GM18907 (cell line): ENCODE results near the gene EVA1B.
A peak's percentile ranks its signal among the peaks of the same experiment; 100 is the strongest.

Experiments
- ATAC-seq: cut with Tn5 transposase; IDR thresholded peaks from one replicate; pipeline ENCODE4 v1.9.1; 2021; ENCODE audit warnings: mild to moderate bottlenecking, moderate library complexity; ENCODE audit not compliant: unreplicated experiment

EVA1B gene

DNA sequence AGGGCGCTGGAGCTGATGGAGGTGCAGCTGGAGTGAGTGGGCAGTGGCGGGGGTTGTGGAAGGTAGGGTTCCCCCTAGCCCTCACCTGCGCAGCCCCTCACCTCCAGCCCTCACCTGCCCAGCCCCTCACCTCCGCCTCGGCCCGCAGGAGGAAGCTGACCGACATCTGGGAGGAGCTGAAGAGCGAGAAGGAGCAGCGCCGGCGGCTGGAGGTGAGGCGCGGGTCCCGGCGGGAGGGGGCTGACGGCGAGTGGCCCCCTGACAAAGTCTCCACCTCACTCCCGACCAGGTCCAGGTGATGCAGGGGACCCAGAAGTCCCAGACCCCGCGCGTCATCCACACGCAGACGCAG, 2.7 kb downstream of the EVA1B start:
- ATAC-seq = no peak

DNA sequence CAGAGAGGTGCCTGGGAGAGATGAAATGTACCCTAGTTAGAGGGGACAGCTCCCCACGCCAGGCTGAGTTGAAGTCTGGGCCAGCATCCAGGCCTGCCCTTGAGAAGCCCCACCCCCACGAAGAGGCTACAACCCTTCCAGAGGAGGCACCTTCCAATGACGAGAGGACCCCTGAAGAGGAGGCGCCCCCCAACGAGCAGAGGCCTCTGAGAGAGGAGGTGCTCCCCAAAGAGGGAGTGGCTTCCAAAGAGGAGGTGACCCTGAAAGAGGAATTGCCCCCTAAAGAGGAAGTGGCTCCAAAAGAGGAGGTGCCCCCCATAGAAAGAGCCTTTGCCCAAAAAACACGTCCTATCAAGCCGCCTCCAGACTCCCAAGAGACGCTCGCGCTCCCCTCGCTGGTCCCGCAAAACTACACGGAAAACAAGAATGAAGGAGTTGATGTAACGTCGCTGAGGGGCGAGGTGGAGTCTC, 3.1 kb downstream of the EVA1B start:
- ATAC-seq = no peak

DNA sequence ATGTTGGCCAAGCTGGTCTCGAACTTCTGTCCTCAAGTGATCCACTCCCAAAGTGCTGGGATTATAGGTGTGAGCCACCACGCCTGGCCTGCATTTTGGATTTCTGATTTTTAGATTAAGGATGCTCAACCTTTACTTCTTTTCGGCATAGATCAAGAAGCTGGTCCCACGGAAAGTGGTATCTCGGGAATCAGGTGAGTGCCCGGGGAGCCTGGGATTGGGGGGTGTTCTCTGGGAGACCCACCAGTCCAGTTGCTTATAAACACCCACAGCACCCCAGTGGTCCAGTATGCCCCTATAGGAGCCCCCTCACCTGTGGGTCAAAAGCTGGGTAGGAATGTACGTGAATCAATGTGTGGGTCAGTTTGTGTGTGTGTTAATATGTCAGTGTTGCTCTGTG, 14.0 kb downstream of the EVA1B start:
- no peak for ATAC-seq

- ATAC-seq = no peak
Observed at GRCh38 chr1:36307601-36308330, 15.7 kb downstream of the EVA1B start.

GRCh38 chr1:36306902-36307456, 16.5 kb downstream of the EVA1B start:
- peak; percentile 94 for ATAC-seq

DNA sequence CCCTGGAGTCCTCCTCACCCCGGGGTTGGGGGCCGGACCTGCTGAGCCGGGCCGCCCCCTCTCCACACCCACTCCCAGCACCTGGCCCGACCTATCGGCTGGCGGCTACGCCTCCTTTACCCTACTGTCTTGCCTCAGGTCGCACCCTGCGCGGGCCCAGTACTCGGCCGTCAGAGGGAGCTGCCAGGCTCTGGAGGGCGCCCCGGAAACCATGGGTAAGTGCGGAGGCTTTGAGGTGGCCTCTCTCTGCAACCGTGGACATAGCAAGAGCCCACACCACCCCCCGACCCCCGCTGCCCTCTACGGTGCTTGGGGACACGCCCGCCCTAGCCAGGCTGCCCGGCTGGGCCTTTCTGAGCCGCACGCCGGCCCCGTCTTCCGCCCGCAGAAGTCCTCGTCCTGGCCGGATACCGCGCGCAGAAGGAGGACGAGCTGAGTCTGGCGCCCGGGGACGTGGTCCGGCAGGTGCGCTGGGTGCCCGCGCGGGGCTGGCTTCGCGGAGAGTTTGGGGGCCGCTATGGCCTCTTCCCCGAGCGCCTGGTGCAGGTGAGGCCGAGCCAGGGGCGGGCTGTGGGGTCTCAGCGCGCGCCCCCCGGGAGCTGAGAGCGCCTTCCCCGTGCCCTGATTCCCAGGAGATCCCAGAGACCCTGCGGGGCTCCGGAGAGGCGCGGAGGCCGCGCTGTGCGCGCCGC, 17.1 kb downstream of the EVA1B start, which contains the start of gene SH3D21:
Gene SH3D21, plus strand, starts transcription at position 159 of the 692 bp plus-strand sequence. Its CDS starts 53 bp downstream, at position 212.
- ATAC-seq = peak; percentile 37

GRCh38 chr1:36305915-36306209, 17.6 kb downstream of the EVA1B start:
- ATAC-seq = no peak

- no peak for ATAC-seq
Observed at GRCh38 chr1:36304970-36305914, 18.2 kb downstream of the EVA1B start.

- no peak for ATAC-seq
Observed at GRCh38 chr1:36304521-36304920, 18.9 kb downstream of the EVA1B start.

- no peak for ATAC-seq
Observed at GRCh38 chr1:36303650-36304360, 19.6 kb downstream of the EVA1B start.

DNA sequence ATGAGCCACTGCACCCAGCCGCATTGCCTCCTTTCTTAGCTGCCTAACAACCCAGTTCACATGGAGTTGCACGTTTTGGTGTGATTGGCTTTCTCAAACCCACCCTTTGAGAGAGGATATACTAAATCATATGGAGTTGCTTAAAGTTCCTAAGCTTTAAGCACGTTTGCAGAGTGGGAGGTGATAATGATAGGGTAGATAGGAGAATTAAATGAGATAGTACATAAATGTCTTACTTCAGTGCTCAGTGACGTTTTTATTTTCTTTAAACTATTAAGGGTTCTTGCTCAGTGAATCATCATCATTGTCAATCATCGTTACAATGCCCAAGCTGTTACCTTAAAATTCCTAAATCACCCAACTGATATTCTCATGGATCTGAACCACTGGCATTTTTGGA, 20.2 kb downstream of the EVA1B start:
- no peak for ATAC-seq

DNA sequence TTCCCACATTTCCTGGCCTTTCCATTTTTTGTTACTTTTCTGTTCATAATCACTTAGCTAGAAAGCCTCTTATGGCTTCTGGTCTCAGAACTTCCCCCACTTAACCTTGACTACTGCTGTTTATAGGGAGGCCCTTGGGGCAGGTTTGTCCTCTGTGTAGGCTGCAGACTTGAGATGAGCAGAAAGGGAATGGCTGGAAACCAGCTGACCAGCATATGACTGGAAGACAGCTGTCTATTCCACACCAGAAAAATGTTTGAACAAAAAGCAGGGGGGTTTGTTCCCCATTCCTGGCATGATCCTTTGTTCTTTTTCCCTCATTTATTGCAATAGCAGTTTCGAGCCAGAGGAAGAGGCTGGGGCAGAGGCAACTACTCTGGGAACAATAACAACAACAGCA, 22.2 kb downstream of the EVA1B start:
- ATAC-seq = no peak

DNA sequence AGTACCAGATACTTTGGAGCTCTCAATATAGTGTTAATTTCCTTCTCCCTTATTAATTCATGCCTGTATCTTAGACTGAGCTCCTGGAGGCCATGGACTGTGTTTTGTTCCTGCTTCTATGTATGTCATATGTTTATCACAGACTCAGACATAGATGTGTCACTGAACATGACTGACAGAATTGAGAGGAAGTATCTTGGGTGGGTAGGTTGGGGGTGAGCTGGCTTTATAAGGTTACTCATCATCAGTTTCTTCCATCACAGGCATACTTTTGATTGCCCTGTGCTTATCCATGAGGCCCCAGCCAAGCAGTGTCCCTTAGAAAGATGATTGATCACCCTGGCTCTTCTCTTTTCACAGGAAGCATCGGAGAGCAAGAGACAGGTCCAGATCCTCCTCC, 22.9 kb downstream of the EVA1B start:
- no peak for ATAC-seq

GRCh38 chr1:36298640-36299039, 24.8 kb downstream of the EVA1B start:
- no peak for ATAC-seq

- no peak for ATAC-seq
Observed at GRCh38 chr1:36297062-36297461, 26.4 kb downstream of the EVA1B start.

- ATAC-seq = no peak
Observed at GRCh38 chr1:36295390-36295789, 28.1 kb downstream of the EVA1B start.

GRCh38 chr1:36287595-36287994, 35.9 kb downstream of the EVA1B start:
- no peak for ATAC-seq

- no peak for ATAC-seq
Observed at GRCh38 chr1:36286802-36287201, 36.6 kb downstream of the EVA1B start.

DNA sequence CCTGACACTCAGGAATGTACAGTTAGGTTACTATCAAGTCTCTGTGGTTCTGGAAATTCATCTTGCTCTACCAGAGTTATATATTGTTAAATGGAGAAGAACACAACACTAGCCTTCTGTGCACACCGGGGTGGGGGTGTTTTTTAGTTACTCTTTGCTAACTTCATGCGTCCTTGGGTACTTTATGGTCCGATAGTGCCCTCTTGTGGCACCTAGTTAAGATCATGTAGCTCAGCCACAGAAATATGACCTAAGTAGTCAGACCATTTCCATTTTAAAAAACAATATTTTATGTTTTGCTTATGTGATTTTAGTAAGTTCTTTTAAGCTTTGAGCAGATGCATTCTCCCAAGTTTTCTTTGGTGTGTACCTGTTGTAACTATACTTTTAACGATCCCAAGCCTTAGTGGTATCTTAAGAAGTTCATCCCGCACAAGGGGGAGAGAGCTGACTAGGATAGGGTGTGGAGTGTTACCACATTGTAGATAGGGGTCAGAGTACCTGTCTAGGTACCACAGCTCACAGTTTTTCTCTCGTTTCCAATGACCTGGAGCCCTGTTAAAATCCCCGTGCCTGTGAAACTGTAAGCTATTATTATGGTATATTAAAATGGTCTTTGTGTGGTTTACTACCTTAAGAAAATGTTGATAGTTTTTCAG, 37.9 kb downstream of the EVA1B start:
- ATAC-seq = no peak

DNA sequence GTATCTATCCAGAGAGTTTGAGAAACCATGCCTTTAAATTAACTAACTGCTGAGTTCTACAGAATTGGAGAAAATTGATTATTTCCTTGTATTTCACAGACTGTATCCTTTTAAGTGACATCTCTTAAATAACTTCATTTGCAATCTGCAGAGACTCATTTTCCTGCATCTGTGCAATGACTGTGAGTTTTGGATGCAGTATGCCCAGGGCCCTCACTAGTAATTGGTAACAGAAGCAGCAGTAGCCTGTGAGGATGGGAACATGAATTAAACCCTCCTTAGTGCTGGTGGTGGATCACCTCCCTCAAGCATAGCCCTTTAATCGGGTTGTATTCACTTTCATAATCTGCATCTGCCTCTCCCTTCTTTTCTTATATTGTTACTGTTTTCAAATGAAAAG, 38.9 kb downstream of the EVA1B start:
- no peak for ATAC-seq
